ENCODE data around the gene PACRGL. TPM values are rescaled to one million over a fixed set of nuclear protein-coding genes. Genes with fewer than 3 reads are reported as not detected.

Gene PACRGL
- total and polyA plus RNA-seq, 10 donors = 5.7 to 35.4 (median 19.1) TPM

- Histone ChIP-seq H3K9me3 (no peaks in the 10 kb centered on the region), H3K27me3 (replicated peaks in 1 of 7) (peaks cover 0 to 3% (median 0%) of the 10 kb centered on the region in 7 donors), H3K36me3 (no peaks in the 10 kb centered on the region), H3K4me3 (no peak overlapping the region), H3K4me1 (peaks cover 0 to 8% (median 0%) of the 10 kb centered on the region in 6 donors), H3K27ac (no peak overlapping the region)
- no peak for DNase-seq
- intact Hi-C loops (cut with DNase I; ENCODE audit: low total_unique reads) = loop anchor here (5.0 to 10.0 kb wide), 2 partner anchors 258 to 1991 kb away; no protein-coding TSS in a partner anchor
- WGBS, 5 donors = 85 to 93% (median 91%) methylated on average over 3 of the region's 3 CpGs
- TF ChIP-seq, protein P1, sequence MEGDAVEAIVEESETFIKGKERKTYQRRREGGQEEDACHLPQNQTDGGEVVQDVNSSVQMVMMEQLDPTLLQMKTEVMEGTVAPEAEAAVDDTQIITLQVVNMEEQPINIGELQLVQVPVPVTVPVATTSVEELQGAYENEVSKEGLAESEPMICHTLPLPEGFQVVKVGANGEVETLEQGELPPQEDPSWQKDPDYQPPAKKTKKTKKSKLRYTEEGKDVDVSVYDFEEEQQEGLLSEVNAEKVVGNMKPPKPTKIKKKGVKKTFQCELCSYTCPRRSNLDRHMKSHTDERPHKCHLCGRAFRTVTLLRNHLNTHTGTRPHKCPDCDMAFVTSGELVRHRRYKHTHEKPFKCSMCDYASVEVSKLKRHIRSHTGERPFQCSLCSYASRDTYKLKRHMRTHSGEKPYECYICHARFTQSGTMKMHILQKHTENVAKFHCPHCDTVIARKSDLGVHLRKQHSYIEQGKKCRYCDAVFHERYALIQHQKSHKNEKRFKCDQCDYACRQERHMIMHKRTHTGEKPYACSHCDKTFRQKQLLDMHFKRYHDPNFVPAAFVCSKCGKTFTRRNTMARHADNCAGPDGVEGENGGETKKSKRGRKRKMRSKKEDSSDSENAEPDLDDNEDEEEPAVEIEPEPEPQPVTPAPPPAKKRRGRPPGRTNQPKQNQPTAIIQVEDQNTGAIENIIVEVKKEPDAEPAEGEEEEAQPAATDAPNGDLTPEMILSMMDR (IDR thresholded peaks at IDR 0.05 in 8 of 11, conservative IDR thresholded peaks at IDR 0.05 in 3 of 11) = no peak
- TF ChIP-seq POLR2AphosphoS5 (IDR thresholded peaks at IDR 0.05) (no peak), POLR2A (IDR thresholded peaks at IDR 0.05) (no peak)
Measured at GRCh38 chr4:20682853-20683252, 17.4 kb upstream of the PACRGL start.

DNA sequence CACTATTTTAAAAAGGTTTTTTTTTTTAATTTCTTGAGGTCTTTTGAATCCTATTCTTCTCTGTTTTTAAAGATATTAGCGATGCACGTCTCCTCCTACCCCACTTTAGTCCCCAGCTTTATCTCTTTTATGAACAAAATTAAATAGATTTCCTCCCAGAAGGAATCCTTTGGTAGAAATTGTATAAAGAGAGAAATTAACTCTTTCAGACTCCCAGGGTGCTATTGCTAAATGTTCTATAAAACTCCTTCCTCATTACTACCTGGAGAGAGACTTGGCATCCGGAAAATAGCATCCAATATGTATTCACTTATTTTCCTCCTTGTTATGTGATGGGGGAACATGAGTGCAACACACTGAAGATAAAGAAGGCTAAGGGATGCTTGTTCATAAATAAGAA lies 16.5 kb upstream of the PACRGL start:
- Histone ChIP-seq H3K4me3 (no peak overlapping the region), H3K4me1 (peaks cover 0 to 8% (median 0%) of the 10 kb centered on the region in 6 donors), H3K36me3 (no peaks in the 10 kb centered on the region), H3K9me3 (no peaks in the 10 kb centered on the region), H3K27me3 (replicated peaks in 1 of 7) (peaks cover 0 to 2% (median 0%) of the 10 kb centered on the region in 7 donors), H3K27ac (no peak overlapping the region)
- no peak for TF ChIP-seq POLR2A (IDR thresholded peaks at IDR 0.05)
- TF ChIP-seq, protein P1 (IDR thresholded peaks at IDR 0.05 in 8 of 11, conservative IDR thresholded peaks at IDR 0.05 in 3 of 11) = no peak
- TF ChIP-seq POLR2AphosphoS5 (IDR thresholded peaks at IDR 0.05) = no peak
- no peak for DNase-seq
- intact Hi-C loops (cut with DNase I; ENCODE audit: low total_unique reads) = loop anchor here (5.0 to 10.0 kb wide), 2 partner anchors 259 to 1991 kb away; no protein-coding TSS in a partner anchor
- 78 to 91% (median 87%) methylated on average over 3 of the region's 3 CpGs for WGBS, 5 donors

DNA sequence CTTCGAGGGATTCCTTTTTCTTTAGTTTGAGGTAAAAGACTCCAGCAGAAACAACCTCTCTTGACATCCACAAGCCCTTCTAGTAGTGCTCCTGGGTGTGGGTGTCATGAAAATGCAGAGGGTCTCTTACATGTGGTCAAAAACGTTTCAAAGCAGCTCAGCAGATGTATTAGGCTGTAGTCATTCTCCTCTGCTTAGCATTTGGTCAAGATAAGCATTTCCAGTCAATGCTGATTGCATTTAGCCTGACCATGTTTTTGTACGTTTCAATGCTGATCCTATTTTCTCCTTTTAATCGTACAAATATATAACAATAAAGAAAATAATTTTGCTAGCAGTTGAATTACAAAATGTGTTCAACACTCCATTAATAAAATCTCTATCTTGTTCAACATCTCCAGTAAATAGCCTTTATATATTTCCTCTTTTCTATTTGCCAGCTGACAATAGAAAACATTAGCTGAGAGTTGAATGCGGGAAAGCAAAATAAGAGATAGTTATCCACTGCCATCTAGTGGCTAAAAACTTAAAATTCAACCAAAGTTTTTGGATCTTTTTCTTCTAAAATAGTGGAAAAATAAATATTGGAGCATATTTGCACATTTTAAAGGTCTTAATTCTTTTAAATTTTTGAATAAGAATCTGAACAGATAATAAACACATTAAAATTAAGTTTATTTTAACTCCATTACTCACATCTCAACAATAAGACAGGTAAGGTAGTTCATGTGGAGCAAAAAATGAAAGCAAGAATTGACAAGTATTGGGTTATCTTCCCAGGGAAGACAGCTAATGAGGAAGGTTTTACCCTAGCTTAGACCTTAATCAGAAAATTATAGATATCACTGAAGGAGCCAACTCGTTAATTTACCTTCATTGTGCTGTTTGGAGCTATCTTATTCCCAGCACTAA lies 15.2 kb upstream of the PACRGL start:
- no peak overlapping the region for H3K27ac ChIP-seq
- TF ChIP-seq, protein P1 (IDR thresholded peaks at IDR 0.05 in 8 of 11, conservative IDR thresholded peaks at IDR 0.05 in 3 of 11) = peak in 9 of 11 experiments; percentile 18 to 64 (median 53)
- TF ChIP-seq POLR2A (IDR thresholded peaks at IDR 0.05) = no peak
- TF ChIP-seq POLR2AphosphoS5 (IDR thresholded peaks at IDR 0.05) = no peak
- H3K4me3 ChIP-seq = no peak overlapping the region
- peaks cover 0 to 8% (median 0%) of the 10 kb centered on the region in 6 donors for H3K4me1 ChIP-seq
- H3K27me3 ChIP-seq (replicated peaks in 1 of 7) = no peaks in the 10 kb centered on the region
- intact Hi-C loops (cut with DNase I; ENCODE audit: low total_unique reads) = loop anchor here (5.0 to 10.0 kb wide), 2 partner anchors 260 to 1993 kb away; no protein-coding TSS in a partner anchor
- WGBS, 5 donors = 34 to 39% (median 35%) methylated on average over 6 of the region's 6 CpGs
- no peak for DNase-seq
- H3K36me3 ChIP-seq = no peaks in the 10 kb centered on the region
- no peaks in the 10 kb centered on the region for H3K9me3 ChIP-seq

DNA sequence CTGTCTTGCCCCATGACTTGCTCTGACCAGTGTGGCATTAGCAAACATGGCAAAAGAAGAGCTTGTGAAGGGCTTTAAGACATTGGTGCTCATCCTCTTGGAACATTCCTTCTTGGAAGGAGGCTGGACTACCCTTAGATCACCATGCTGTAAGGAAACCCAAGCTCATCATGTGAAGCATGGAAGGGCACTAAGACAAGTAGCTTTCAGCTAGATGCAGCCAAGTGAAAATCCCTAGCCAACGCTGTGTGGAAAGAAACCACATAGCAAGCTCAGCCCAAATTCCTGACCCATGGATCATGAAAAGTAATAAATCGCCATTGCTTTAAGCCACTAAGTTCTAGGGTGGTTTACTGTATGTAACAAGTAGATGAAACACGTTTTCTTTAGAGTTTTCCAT lies 12.4 kb upstream of the PACRGL start:
- intact Hi-C loops (cut with DNase I; ENCODE audit: low total_unique reads) = loop anchor here (10.0 kb wide), 1 partner anchor 263 kb away; no protein-coding TSS in a partner anchor

More for the DNA sequence above, 12.4 kb upstream of the PACRGL start:
- TF ChIP-seq POLR2AphosphoS5 (IDR thresholded peaks at IDR 0.05) = no peak
- DNase-seq = no peak
- H3K27me3 ChIP-seq (replicated peaks in 1 of 7) = no peaks in the 10 kb centered on the region
- 58 to 67% (median 63%) methylated on average over 3 of the region's 3 CpGs for WGBS, 5 donors
- H3K9me3 ChIP-seq = no peaks in the 10 kb centered on the region
- H3K4me3 ChIP-seq = no peak overlapping the region
- H3K36me3 ChIP-seq = no peaks in the 10 kb centered on the region
- H3K4me1 ChIP-seq = peaks cover 0 to 8% (median 0%) of the 10 kb centered on the region in 6 donors
- no peak overlapping the region for H3K27ac ChIP-seq

Measured in spleen (tissue), 11 donors.